Measurements from ENCODE around the gene AFF2.

AFF2 gene

DNA sequence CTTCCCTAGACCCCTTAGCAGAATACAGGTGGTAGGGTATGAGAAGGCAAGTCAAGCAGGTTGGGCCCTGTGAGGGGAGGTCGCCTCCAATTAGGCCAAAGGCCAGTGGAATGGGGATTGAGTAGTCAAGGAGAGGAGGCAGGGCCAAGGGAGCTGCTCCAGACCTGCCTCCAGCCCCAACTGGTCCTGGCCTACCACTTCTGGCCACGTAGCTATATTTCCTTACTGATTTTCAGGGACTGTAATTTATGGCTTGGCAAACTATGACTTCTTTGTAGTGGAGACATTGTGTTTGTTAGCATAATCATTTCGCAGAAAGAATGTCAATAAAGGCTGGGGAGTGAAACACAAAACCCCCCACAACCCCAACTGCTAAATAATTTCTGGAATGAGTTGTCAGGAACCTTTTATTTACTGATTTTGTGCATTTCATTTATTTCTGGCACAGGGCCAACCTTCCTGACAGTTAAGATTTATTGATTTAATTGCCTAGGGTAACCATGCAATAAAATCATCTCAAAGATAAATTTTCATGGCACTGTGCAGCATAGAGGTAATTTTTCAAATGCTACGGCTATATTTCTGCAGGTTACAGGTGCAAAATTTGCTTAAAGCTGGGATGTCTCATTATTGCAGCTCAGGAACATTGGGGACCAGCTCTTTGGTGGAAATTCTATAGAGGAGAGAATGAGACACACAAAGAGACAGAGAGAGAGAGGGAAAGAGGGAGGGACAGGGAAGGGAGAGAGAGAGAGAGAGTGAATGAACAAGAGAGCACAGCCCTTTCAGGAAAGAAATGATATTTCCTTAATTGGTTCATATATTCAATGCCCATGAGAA lies 509.8 kb downstream of the AFF2 start:
- no peak overlapping the region for H3K4me3 ChIP-seq (ENCODE audit: low read length)
- DNase-seq (ENCODE audit: low read depth, low spot score), result no peak

DNA sequence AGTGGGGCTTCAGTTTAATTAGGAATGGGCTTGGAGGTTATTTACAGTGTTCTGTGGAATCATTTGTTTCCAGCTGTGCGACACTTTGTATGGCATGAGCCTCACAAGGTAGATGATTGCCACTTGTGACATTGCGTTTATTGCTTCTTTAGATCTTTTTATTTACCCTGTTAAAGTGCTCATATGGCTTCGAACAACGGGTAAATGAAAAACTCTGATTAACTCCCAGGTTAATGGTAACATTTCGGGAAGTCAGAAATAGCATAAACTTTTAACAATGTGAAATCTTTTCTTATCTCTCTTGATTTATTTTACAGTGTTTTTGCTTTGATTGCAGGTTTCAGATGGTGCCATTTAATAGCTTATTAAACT lies 510.4 kb downstream of the AFF2 start:
- H3K4me3 ChIP-seq (ENCODE audit: low read length), result no peak overlapping the region
- DNase-seq (ENCODE audit: low read depth, low spot score), result no peak

GRCh38 chrX:149013081-149013480 lies 512.7 kb downstream of the AFF2 start:
- H3K4me3 ChIP-seq (ENCODE audit: low read length), result no peak overlapping the region
- DNase-seq (ENCODE audit: low read depth, low spot score), result no peak

DNA sequence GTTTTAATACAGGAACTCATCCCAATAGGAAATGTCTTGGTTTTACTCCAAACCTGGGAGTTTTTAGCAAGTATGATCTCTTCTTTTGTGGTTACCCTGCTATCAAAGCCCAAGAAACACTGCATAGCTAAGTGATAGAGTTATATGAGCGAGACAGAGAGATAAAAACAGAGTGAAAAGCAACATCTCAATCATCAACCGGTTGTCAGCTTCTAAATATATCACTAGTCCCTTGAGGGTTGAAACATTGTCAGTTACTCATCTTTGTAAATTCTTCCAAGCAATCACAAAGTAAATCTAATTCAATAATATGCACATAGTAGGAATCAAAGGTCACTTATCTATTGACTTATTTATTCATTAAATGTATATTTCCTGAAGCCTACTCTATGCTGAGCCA lies 520.7 kb downstream of the AFF2 start:
- no peak for DNase-seq (ENCODE audit: low read depth, low spot score)
- H3K4me3 ChIP-seq (ENCODE audit: low read length), result no peak overlapping the region

DNA sequence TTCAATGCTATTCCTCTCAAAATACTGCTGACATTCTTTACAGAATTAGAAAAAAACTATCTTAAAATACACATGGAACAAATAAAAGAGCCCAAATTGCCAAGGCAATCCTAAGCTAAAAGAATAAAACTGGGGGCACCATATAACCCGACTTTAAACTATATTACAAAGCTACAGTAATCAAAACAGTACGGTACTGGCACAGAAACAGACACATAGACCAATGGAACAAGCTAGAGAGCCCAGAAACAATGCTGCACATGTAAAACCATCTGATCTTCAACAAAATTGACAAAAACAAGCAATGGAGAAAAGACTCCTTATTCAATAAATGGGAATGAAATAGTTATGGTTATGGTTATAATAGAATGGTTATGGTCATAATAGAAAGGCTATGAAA lies 522.1 kb downstream of the AFF2 start:
- no peak overlapping the region for H3K4me3 ChIP-seq (ENCODE audit: low read length)
- DNase-seq (ENCODE audit: low read depth, low spot score), result no peak

GRCh38 chrX:149032449-149032848 lies 532.0 kb downstream of the AFF2 start:
- no peak overlapping the region for H3K4me3 ChIP-seq (ENCODE audit: low read length)
- no peak for DNase-seq (ENCODE audit: low read depth, low spot score)

- DNase-seq (ENCODE audit: low read depth, low spot score), result no peak
- H3K4me3 ChIP-seq (ENCODE audit: low read length), result no peak overlapping the region
Observed at GRCh38 chrX:149036086-149036485, 535.7 kb downstream of the AFF2 start.

GRCh38 chrX:149037281-149037870 lies 537.0 kb downstream of the AFF2 start:
- no peak overlapping the region for H3K4me3 ChIP-seq (ENCODE audit: low read length)
- no peak for DNase-seq (ENCODE audit: low read depth, low spot score)

GRCh38 chrX:149039057-149039456 lies 538.6 kb downstream of the AFF2 start:
- no peak overlapping the region for H3K4me3 ChIP-seq (ENCODE audit: low read length)
- no peak for DNase-seq (ENCODE audit: low read depth, low spot score)

DNA sequence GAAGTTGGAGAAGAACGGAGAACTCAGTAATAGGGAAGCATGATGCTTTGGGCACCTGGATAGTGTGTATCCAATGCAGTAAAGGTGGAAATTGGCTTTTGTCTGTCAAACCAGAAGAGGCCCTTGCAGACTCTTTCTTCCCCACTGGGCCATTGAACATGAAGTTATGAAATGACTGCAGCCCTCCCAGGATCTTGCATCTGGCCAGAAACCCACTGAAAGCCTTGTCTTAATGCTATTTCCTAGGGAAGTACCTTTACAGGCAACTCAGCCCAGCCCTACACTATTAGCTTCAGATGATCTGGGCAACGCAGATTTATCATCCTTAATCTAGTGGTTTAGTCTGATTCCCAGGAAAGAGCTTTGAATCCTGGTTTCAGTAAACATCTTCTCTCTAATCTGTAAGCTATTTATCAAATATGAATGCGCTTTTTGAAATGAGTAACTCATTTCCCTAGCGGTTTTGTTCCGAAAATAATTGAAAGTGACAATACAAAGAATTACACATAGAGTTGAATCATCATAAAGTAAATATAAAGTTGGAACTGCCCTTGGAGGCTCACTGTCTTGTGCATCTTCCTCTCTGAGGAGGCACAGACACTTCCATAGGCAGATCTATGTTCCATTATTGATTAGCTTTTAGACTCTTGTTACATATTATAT lies 540.6 kb downstream of the AFF2 start:
- no peak for DNase-seq (ENCODE audit: low read depth, low spot score)
- no peak overlapping the region for H3K4me3 ChIP-seq (ENCODE audit: low read length)

- no peak overlapping the region for H3K4me3 ChIP-seq (ENCODE audit: low read length)
- DNase-seq (ENCODE audit: low read depth, low spot score), result no peak
Observed at GRCh38 chrX:149043401-149043800, 543.0 kb downstream of the AFF2 start.

DNA sequence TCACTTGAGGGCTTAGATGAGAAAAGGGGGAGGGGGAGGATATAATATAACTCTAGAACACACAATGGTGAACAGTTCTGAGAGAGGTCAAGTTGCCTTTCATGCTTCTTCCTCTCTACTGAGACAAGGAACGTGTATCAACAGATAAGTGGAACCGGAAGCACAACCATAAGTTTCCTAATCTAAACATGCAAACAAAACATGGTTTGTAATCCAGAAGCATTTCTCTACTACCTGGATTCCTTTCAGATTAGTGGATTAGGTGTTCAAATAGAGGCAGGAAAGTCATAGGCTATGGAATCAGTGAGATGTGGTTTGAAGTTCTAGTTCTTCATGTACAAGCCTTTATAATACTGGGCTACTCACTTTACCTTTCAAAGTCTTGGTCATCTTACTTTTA lies 544.1 kb downstream of the AFF2 start:
- DNase-seq (ENCODE audit: low read depth, low spot score), result no peak
- H3K4me3 ChIP-seq (ENCODE audit: low read length), result no peak overlapping the region

DNA sequence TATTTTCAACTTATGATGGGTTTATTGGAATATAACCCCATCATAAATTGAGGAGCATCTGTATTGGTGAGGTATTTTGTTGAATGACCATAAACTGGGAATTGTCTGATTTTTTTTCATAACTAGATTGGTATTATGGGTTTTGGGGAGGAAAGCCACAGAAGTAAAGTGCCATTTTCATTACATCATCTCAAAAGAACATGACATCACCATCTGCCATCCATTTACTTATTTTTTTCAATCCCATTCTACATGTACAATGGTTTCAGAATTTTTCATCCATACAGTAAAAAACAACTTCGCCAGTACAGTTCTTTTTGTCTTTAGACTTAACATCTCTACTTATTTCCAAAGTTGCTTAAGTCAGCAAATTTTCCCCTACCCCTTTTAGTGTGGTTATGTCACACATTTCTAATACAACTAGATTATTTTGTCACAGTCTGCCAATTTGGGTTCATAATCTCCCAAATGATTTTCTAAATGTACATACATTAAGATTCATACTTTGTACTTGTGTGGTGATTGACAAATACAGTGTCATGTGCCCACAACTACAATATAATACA lies 545.3 kb downstream of the AFF2 start:
- DNase-seq (ENCODE audit: low read depth, low spot score), result no peak

More for the DNA sequence above, 545.3 kb downstream of the AFF2 start:
- no peak overlapping the region for H3K4me3 ChIP-seq (ENCODE audit: low read length)

All from Jurkat, Clone E6-1 (cell line).